Uterus (tissue), 4 donors: ENCODE data around the gene MID1IP1. TPM values are rescaled to one million over a fixed set of nuclear protein-coding genes. Genes with fewer than 3 reads are reported as not detected.

Experiments used
- DNase-seq, 2 donors: peaks; one replicate each; pipeline ENCODE4 v3.0.0-alpha.2; 2019 to 2020
- H3K27ac ChIP-seq, 2 donors: fragments of 200-600 bp; sonication (generic); 1 replicate in 1 of 2; 2 replicates in 1 of 2; pipeline ENCODE4 v1.5.1; 2016 to 2018
- H3K27me3 ChIP-seq, 2 donors: fragments of 200-600 bp; sonication (generic); one replicate each; pipeline ENCODE4 v1.5.1; 2018 to 2019; ENCODE audit warnings: control low read depth in 1 of 2
- H3K36me3 ChIP-seq, 2 donors: fragments of 200-600 bp; sonication (generic); one replicate each; pipeline ENCODE4 v1.5.1; 2019; ENCODE audit warnings: control low read depth in 1 of 2
- H3K4me1 ChIP-seq, 2 donors: fragments of 200-600 bp; sonication (generic); one replicate each; pipeline ENCODE4 v1.5.1; 2018 to 2019; ENCODE audit warnings: control low read depth in 1 of 2
- H3K4me3 ChIP-seq, 2 donors: fragments of 200-600 bp; sonication (generic); 1 replicate in 1 of 2; 2 replicates in 1 of 2; pipeline ENCODE4 v1.5.1; 2018 to 2019; ENCODE audit warnings: mild to moderate bottlenecking in 1 of 2
- H3K9me3 ChIP-seq, 2 donors: fragments of 200-600 bp; sonication (generic); one replicate each; pipeline ENCODE4 v1.5.1; 2019; ENCODE audit warnings: control low read depth in 1 of 2
- POLR2A ChIP-seq, 2 donors: fragments of 450-650 bp; IDR thresholded peaks; one replicate each; pipeline ENCODE4 v1.6.1; 2016; ENCODE audit warnings: antibody characterized with exemption in 2 of 2, mild to moderate bottlenecking in 1 of 2, moderate library complexity in 1 of 2
- intact Hi-C: fragments of 100-400 bp; cut with DNase I; formaldehyde crosslinking; loops from one replicate; pipeline ENCODE4 v1.15.1; 2023; ENCODE audit warnings: low total_unique reads
- total RNA-seq, 4 donors: library from RNA; depleted of rRNA in 3 of 4; stranded (reverse); fragments of >200 nt in 3 of 4; gene quantifications; one replicate each; pipeline versions ENCODE4 v1.1.0 to v1.2.4, GENCODE V29; 2014 to 2023
- TF ChIP-seq, protein P1 (sequence below), 4 experiments: fragments of 200-600 bp in 2 of 4; fragments of 450-650 bp in 2 of 4; sonication (generic) in 2 of 4; IDR thresholded peaks; one replicate each; pipeline ENCODE4 v1.5.1; 2016 to 2019; ENCODE audit warnings: antibody characterized with exemption in 4 of 4, mild to moderate bottlenecking in 2 of 4, moderate library complexity in 1 of 4
- donor health status: DM: yes; HTN: yes; CAD: no.

MID1IP1 gene
- total RNA-seq, 4 donors from 2014 or later: 13.1 to 39.4 (median 27.9) TPM

GRCh38 chrX:38817004-38817703, 15.9 kb downstream of the MID1IP1 start:
- intact Hi-C loops: no loop called here
- TF ChIP-seq, protein P1, sequence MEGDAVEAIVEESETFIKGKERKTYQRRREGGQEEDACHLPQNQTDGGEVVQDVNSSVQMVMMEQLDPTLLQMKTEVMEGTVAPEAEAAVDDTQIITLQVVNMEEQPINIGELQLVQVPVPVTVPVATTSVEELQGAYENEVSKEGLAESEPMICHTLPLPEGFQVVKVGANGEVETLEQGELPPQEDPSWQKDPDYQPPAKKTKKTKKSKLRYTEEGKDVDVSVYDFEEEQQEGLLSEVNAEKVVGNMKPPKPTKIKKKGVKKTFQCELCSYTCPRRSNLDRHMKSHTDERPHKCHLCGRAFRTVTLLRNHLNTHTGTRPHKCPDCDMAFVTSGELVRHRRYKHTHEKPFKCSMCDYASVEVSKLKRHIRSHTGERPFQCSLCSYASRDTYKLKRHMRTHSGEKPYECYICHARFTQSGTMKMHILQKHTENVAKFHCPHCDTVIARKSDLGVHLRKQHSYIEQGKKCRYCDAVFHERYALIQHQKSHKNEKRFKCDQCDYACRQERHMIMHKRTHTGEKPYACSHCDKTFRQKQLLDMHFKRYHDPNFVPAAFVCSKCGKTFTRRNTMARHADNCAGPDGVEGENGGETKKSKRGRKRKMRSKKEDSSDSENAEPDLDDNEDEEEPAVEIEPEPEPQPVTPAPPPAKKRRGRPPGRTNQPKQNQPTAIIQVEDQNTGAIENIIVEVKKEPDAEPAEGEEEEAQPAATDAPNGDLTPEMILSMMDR (IDR thresholded peaks at IDR 0.05): no peak
- no peak for TF ChIP-seq POLR2A (IDR thresholded peaks at IDR 0.05)
- H3K4me3 ChIP-seq: no peak overlapping the region
- no peaks in the 10 kb centered on the region for H3K4me1 ChIP-seq
- H3K36me3 ChIP-seq: no peaks in the 10 kb centered on the region
- peak overlapping the region; percentile 39 to 51 for H3K27ac ChIP-seq
- H3K27me3 ChIP-seq: peaks cover 0 to 21% of the 10 kb centered on the region in 2 donors
- H3K9me3 ChIP-seq: no peaks in the 10 kb centered on the region
- peak; percentile 50 to 71 for DNase-seq

GRCh38 chrX:38819163-38819562, 17.9 kb downstream of the MID1IP1 start:
- no peak for DNase-seq
- H3K4me3 ChIP-seq: no peak overlapping the region
- TF ChIP-seq, protein P1 (IDR thresholded peaks at IDR 0.05): no peak
- TF ChIP-seq POLR2A (IDR thresholded peaks at IDR 0.05): no peak

GRCh38 chrX:38819709-38820108, 18.4 kb downstream of the MID1IP1 start:
- DNase-seq: no peak
- intact Hi-C loops: no loop called here
- no peaks in the 10 kb centered on the region for H3K36me3 ChIP-seq
- H3K9me3 ChIP-seq: no peaks in the 10 kb centered on the region
- no peak overlapping the region for H3K27ac ChIP-seq
- TF ChIP-seq POLR2A (IDR thresholded peaks at IDR 0.05): no peak
- TF ChIP-seq, protein P1 (IDR thresholded peaks at IDR 0.05): no peak
- H3K27me3 ChIP-seq: peaks cover 0 to 29% of the 10 kb centered on the region in 2 donors
- no peak overlapping the region for H3K4me3 ChIP-seq
- no peaks in the 10 kb centered on the region for H3K4me1 ChIP-seq

More at GRCh38 chrX:38819163-38819562, 17.9 kb downstream of the MID1IP1 start:
- Histone ChIP-seq H3K4me1 (no peaks in the 10 kb centered on the region), H3K27me3 (peaks cover 0 to 29% of the 10 kb centered on the region in 2 donors), H3K36me3 (no peaks in the 10 kb centered on the region), H3K9me3 (no peaks in the 10 kb centered on the region), H3K27ac (no peak overlapping the region)
- intact Hi-C loops: no loop called here

- Histone ChIP-seq H3K4me1 (no peaks in the 10 kb centered on the region), H3K27ac (no peak overlapping the region), H3K36me3 (no peaks in the 10 kb centered on the region), H3K4me3 (no peak overlapping the region), H3K27me3 (peaks cover 0 to 29% of the 10 kb centered on the region in 2 donors), H3K9me3 (no peaks in the 10 kb centered on the region)
- TF ChIP-seq, protein P1 (IDR thresholded peaks at IDR 0.05): no peak
- TF ChIP-seq POLR2A (IDR thresholded peaks at IDR 0.05): no peak
- intact Hi-C loops: no loop called here
- no peak for DNase-seq
Observed at GRCh38 chrX:38820751-38821150, 19.5 kb downstream of the MID1IP1 start.

DNA sequence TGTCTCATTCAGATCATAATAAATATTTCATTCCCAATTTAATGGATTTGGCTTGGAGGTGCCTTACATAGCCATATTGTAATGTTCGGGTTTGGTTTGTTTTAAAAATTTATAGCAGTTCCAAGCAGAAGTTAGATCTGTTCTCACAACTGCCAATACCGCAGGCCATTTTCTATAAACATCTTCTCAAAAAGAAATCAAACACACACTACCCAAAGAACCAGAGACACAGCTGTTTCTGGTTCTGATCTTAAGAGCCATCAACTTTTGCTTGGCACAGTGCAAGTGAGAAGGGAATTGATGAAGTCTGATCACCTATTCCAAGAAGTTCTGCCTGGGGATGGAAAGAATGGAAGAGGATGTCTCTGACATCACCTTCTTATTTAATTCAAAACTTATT, 22.9 kb downstream of the MID1IP1 start:
- Histone ChIP-seq H3K27me3 (peaks cover 0 to 22% of the 10 kb centered on the region in 2 donors), H3K27ac (no peak overlapping the region), H3K4me1 (no peaks in the 10 kb centered on the region), H3K36me3 (no peaks in the 10 kb centered on the region), H3K9me3 (no peaks in the 10 kb centered on the region), H3K4me3 (no peak overlapping the region)
- TF ChIP-seq POLR2A (IDR thresholded peaks at IDR 0.05): no peak
- TF ChIP-seq, protein P1 (IDR thresholded peaks at IDR 0.05): no peak
- DNase-seq: no peak
- intact Hi-C loops: no loop called here
